ENCODE data around the gene SETBP1. TPM values are rescaled to one million over a fixed set of nuclear protein-coding genes. Genes with fewer than 3 reads are reported as not detected.

Gene SETBP1
- total RNA-seq, 1 donor from 2014 or later, result 39.5 TPM

DNA sequence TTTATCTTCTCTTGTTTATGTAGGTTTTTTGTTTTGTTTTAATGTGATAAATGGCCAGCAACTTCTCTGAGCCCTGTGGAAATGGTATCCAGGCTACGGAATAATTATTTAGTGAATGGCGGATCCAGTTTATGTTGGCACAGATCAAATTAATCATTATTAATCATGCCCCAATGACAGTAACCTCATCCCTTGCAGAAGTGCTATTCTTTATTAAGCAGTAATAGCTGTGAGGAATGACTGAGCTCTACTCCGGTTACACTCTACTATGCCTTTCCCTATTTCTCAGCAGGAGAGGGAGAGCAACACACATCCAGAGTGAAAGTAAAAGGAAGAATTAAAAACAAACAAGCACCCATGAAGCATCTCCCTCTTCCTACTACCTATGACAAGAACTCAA lies 84.8 kb downstream of the SETBP1 start:
- intact Hi-C loops (cut with DNase I), result no loop called here
- no peaks in the 10 kb centered on the region for H3K9me3 ChIP-seq
- no peak for DNase-seq
- TF ChIP-seq, protein P1, sequence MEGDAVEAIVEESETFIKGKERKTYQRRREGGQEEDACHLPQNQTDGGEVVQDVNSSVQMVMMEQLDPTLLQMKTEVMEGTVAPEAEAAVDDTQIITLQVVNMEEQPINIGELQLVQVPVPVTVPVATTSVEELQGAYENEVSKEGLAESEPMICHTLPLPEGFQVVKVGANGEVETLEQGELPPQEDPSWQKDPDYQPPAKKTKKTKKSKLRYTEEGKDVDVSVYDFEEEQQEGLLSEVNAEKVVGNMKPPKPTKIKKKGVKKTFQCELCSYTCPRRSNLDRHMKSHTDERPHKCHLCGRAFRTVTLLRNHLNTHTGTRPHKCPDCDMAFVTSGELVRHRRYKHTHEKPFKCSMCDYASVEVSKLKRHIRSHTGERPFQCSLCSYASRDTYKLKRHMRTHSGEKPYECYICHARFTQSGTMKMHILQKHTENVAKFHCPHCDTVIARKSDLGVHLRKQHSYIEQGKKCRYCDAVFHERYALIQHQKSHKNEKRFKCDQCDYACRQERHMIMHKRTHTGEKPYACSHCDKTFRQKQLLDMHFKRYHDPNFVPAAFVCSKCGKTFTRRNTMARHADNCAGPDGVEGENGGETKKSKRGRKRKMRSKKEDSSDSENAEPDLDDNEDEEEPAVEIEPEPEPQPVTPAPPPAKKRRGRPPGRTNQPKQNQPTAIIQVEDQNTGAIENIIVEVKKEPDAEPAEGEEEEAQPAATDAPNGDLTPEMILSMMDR (IDR thresholded peaks at IDR 0.05), result no peak
- no peaks in the 10 kb centered on the region for H3K36me3 ChIP-seq
- ATAC-seq, result no peak
- H3K27me3 ChIP-seq, result no peaks in the 10 kb centered on the region
- no peak overlapping the region for H3K27ac ChIP-seq
- no peak overlapping the region for H3K4me3 ChIP-seq
- H3K4me1 ChIP-seq, result peaks cover 16% of the 10 kb centered on the region

DNA sequence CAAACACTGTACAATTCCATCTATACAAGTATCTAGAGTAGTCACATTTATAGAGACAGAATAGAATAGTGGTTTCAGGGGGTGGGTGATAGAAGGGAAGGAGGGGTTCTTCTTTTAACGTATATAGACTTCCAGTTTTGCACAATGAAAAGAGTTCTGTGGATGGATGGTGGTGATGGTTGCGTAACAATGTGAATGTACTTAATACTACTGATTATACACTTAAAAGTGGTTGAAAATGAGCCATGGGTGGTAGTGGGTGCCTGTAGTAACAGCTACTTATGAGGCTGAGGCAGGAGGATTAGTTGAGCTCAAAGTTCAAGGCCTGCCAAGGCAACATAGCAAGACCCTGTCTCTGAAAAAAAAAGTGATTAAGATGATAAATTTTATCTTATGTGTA lies 85.8 kb downstream of the SETBP1 start:
- peaks cover 20% of the 10 kb centered on the region for H3K4me1 ChIP-seq
- H3K27me3 ChIP-seq, result no peaks in the 10 kb centered on the region
- no peak for DNase-seq
- no peak overlapping the region for H3K4me3 ChIP-seq
- H3K36me3 ChIP-seq, result no peaks in the 10 kb centered on the region
- TF ChIP-seq, protein P1 (IDR thresholded peaks at IDR 0.05), result no peak
- ATAC-seq, result no peak
- intact Hi-C loops (cut with DNase I), result no loop called here
- H3K9me3 ChIP-seq, result no peaks in the 10 kb centered on the region
- no peak overlapping the region for H3K27ac ChIP-seq

DNA sequence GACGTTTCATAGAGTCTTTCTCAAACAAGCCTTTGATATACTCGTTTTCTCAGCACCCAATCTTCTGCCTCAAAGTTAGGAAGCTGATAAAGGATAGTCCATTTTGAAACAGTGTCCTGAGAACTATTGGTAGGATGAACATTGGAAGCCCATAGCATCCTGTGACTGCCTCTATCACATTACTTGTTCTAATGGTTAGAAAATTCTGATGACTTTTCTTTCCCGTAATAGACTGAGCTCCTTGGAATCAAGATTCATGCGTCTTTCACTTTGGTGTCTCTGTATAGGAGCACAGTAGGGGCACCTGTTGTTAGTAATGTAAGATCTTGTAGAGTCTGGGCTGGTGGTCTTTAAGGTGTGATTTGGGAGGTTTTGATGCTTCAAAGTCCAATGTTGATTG lies 87.1 kb downstream of the SETBP1 start:
- Histone ChIP-seq H3K9me3 (no peaks in the 10 kb centered on the region), H3K4me3 (no peak overlapping the region), H3K4me1 (peaks cover 31% of the 10 kb centered on the region), H3K27me3 (no peaks in the 10 kb centered on the region), H3K36me3 (no peaks in the 10 kb centered on the region), H3K27ac (no peak overlapping the region)
- ATAC-seq, result no peak
- TF ChIP-seq, protein P1 (IDR thresholded peaks at IDR 0.05), result no peak
- intact Hi-C loops (cut with DNase I), result no loop called here
- DNase-seq, result no peak

DNA sequence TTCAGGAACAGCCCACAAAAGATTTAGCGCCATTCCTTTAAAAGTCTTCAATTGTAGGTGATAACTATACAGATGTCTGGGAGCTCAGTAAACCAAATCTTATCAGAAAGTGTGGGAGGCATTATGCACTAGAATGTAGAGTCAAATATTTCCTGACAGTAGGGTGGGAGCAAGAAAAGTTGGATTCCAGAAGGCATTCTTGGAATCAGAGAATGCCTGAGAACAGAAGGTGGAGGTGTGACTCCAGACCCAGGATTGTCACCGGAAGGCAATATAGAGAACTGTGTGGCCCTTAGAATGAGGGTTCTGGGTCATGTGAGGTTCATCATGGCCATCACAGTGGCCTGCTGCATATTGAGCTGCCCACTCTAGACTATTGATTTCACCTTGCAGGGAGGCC lies 90.0 kb downstream of the SETBP1 start:
- Histone ChIP-seq H3K9me3 (no peaks in the 10 kb centered on the region), H3K27ac (no peak overlapping the region), H3K27me3 (no peaks in the 10 kb centered on the region), H3K36me3 (no peaks in the 10 kb centered on the region), H3K4me3 (no peak overlapping the region), H3K4me1 (peaks cover 26% of the 10 kb centered on the region)
- ATAC-seq (no peak), DNase-seq (no peak)
- TF ChIP-seq, protein P1 (IDR thresholded peaks at IDR 0.05), result no peak
- intact Hi-C loops (cut with DNase I), result no loop called here

DNA sequence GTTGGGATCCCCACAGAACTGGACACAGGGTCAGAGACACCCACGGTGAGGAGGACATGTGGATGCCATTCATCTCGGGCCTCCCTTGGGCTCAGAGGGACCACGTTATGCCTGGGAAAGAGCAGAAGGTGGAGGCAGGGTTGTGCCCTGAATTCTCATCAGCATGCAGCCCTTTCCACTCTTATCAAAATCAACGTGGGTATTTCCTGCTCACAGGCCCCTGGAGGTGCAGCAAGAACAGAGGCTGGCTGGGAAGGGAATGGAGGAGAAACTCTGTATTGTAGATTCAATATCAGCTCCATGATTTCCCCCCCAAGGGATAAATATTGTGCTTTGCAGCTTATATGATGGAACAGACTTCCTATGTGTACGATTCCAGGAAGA lies 90.9 kb downstream of the SETBP1 start:
- H3K4me1 ChIP-seq, result peaks cover 26% of the 10 kb centered on the region
- intact Hi-C loops (cut with DNase I), result no loop called here
- peak overlapping the region; percentile 40 for H3K27ac ChIP-seq
- H3K27me3 ChIP-seq, result no peaks in the 10 kb centered on the region
- TF ChIP-seq, protein P1 (IDR thresholded peaks at IDR 0.05), result no peak
- DNase-seq (no peak), ATAC-seq (no peak)
- H3K4me3 ChIP-seq, result no peak overlapping the region
- no peaks in the 10 kb centered on the region for H3K36me3 ChIP-seq
- no peaks in the 10 kb centered on the region for H3K9me3 ChIP-seq
